CD4-positive, alpha-beta T cell treated with Interleukin-17A for 4 hours (primary cell): Measurements from ENCODE around the gene WBP1.
"Not testable (repeated sequence)": the region's sequence is repeated elsewhere in the genome, so short reads cannot be mapped to it uniquely, and the experiment has no call there.

Experiments used
- DNase-seq: peaks from one replicate; pipeline ENCODE4 v3.0.0-alpha.2; 2020; ENCODE audit warnings: mixed read lengths

WBP1 gene

DNA sequence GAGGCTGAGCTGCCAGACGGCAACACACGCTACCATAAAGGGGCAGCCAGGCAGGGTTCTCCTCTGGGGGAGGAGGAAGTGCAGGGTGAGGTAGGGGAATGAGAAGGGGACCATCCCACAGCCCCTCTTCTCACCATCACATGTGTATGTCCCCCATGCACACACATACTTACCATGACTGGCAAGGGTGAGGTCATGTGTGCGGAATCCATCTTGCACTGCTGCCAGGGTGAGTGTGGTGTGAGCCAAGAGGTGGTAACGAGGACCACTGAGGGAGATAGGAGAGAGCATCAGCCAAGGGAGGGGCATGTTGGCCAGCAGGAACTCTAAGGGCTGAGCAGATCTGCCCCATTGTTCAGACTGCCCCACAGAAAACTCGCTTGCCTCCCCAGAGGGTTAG lies 29.6 kb upstream of the WBP1 start:
- no peak for DNase-seq

- DNase-seq: no peak
Measured at GRCh38 chr2:74429487-74430451, 28.5 kb upstream of the WBP1 start.

DNA sequence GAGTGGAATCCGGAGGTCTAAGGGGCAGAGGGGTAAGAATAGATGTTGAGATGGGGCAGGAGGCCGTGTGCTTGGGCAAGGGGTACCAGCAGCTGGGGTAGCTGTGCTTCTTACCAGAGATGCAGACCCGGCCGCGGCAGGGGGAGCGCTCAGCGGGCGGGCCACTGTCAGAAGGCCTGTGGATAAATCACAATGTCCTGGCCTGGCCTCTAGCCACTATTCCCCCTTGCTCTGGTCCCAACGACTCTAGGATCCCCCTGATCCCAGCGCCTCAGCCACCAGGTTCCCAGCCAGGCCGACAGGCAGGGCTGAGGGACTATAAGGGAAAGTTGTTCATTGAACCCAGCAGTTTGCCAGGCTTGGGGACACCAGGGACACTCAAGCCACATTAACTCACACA lies 27.7 kb upstream of the WBP1 start:
- no peak for DNase-seq

DNA sequence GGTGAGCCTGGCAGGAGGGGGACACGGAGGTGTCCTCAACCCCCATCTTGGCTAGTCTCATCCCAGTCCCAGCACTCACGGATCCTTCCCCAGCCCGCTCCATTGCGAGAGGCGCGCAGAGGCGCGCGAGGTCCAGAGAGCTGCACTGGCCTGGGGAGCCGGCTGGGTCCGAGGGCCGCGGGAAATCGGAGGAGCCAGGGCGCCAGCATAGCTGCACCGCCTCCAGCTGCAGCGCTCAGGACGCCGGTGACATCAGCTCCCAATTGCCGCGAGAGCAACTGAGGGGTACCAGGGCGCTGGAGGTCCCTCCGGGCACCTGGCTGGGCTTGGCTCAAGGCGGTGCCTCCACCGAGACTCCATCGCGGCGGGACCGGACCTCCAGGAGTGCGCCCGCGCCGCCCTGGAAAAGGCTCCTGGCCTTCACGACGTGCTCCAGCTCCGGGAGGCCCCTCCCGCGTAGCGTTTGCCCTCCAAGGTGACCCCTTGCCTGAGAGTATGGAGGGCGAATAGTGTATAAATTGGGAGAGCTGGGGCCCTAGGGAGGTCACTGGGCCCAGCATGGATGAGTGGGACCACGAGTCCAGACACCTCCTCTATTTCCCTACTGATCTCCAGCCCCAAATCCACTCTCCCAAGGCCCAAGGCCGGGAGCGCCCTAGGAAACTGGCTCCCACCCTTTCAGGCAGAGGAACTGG lies 22.0 kb upstream of the WBP1 start:
- no peak for DNase-seq

- DNase-seq: no peak
Measured at GRCh38 chr2:74436848-74437695, 21.2 kb upstream of the WBP1 start.

GRCh38 chr2:74438248-74438647 lies 20.0 kb upstream of the WBP1 start:
- DNase-seq: no peak

DNA sequence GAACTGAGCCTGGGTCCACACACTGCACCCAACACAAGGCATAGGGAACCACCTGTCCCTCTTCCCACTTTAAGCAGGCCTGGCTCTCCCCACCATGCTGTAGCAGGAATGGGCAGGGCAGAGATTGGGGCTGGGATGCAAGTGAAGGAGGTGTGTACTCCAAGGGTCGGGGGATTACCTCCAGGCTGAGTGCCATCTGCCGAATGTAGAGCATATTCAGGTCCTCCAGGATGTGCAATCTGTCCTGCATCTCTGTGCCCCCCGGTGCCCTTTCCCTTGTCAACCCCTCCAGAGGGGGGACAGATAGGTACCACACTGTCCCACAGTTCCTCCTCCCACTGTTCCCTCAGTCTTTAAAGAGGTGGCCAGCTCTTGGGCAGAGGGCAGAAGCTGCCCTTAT lies 18.9 kb upstream of the WBP1 start:
- DNase-seq: no peak

- DNase-seq: no peak
Measured at GRCh38 chr2:74439803-74440377, 18.3 kb upstream of the WBP1 start.

DNA sequence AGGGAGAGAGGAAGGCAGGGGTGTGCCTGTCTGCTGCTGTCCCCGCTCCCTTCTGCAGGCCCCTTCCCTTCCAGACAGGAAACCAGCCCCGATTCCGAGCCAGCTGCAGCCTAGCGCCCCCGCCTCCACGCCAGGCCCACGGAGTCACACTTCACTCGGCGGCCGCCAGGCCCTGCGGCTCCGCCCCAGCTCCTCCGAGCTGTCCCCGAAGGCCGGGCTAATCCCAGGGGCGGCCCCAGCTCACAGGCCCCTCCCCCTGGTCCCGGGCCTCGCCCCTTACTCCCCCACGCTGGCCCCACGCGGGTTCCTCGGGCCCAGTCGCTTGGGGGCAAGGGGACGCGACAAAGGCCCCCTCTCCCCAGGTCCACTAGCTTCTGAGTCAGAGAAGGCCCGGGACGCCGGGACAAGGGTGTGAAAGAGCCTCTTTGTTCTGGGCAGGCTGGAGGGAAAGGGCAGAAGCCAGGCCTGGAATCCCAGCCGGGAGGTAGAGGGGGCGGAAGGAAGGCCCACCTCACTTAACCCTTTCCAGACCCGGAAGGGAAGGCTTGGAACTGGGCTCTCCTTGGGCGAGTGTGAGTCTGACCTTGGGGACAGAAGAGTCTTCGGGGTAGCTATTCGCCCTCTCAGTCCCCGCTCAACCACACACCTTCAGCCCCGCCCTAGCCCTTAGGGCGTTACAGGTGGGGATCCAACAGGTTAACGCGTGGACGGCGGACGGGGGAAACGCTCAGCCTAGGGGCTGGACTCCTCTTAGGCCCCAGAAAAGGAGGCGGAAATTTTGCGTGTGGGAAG lies 17.7 kb upstream of the WBP1 start:
- DNase-seq: peak; percentile 56

DNA sequence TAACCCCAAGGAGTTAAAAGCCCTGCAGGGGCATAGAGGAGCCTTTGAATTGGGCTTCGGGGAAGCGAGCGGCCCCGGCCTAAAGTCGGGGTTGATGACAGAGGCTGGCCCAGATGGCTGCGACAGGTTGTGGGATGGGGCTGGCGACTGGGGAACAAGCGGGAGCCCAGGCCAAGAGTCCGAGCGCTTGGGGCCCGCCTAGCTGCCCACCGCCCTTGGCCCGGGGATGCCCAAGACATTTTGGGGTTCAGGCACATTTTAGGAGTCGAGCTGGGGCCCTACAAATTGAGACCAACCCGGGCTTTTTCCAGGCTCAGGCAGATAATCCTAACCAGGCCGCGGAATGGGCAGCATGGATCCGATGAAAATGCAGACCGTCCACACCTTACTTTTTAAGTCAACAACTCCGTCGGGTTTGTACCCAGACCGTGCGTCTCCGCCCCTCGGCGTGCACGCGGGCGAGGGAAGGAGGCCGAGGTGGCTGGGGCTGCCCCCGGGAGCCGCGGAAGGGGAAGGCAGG lies 17.0 kb upstream of the WBP1 start:
- no peak for DNase-seq

DNA sequence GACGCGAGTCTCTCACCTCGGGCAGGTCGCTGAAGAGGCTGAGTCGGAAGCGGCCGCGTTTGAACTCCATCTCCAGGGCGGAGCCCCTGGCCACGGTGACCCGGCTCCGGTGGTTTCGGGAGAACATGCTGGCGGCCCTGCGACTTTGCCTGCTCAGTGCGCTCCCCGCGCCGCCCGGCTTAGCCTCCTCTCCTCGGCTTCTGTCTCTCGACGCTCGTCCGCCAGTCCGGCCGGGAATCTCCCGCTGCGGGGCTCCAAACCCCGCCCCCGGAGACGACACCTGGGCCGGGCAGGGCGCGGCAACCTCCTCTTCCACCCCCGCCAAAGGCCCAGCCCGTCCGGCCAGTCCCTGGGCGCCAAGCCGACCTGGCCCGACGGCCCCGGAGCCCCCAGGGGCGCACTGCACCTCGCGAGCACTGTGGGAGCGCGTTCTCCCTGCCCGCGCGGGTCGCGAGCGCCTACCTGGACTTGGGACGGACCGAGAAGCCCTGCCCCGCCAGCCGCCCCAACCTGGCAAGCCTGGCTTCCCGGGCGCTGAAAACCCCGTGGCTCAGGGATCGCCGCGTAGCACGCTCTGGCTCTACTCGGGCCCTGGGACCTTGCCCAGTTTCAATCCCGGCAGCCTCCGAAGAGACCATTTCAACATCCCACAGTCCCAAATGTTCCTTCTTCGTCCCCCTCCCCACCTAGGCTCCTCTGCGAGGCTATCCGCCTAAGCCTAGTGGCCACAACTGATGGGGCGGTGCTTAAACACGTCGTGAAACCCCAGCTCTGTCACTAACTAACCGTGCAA lies 16.4 kb upstream of the WBP1 start, which contains the start of gene RTKN:
RTKN (minus strand) TSS at position 248 of the 793 bp plus-strand sequence; CDS start at position 127, 121 bp downstream.
- peak; percentile 34 for DNase-seq

DNA sequence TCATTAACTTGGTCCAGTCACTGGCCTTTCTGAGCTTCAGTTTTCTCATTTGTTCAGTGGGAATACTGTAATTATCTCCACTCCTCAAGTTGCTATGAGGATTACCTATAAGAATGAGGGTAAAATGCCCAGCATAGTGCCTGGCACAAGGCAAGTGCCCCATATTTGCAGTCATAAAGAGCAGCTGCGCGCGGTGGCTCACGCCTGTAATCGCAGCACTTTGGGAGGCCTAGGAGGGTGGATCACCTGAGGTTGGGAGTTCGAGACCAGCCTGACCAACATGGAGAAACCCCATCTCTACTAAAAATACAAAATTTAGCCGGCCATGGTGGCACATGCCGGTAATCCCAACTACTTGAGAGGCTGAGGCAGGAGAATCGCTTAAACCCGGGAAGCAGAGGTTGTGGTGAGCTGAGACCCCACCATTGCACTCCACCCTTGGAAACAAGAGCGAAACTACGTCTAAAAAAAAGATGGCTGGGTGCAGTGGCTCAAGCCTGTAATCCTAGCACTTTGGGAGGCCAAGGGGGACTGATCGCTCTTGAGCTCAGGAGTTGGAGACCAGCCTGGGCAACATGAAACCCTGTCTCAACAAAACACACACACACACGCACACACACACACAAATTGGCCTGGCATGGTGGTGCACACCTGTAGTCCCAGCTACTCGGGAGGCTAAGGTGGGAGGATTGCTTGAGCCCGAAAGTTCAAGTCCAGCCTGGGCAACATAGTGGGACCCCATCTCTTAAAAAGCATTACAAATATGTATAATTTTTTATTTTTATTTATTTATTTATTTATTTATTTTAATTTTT lies 15.5 kb upstream of the WBP1 start:
- DNase-seq: not testable (repeated sequence)

DNA sequence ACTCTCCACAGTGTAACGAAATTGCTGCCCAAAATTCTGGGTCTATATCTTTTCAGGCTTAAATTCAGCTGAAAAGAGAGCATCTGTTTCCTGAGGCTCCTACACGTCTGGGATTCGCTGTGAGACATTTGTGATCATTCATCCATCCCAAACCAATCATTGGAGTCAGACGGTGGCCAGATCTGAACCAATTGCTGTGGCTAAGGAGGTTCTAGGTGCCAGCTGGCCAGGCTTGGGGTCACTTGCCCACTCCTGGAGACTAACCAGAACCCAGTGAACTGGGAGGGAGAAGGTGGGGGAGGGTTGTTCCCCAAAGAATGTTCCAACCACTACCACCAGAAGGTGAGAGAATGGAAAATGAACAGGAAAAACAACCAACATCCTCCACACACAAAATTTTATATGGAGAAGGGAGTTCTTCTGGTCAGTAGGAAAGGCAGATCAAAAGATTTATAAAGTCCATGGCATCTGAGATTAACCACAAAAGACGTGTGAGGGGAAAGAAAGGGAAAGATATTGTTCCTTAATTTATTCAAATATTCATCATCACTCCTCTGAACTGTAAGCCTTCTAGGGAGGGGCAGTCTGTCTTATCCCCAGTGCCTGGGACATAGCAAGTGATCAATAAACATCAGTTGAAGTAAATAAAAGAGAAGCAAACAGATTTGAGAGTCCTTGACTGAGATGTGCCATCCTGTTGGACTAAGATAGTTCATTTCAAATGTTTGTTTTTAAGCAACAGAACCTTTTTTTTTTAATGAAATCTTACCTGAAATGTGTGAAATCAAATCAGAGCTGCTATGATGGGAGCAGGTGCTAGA lies 13.5 kb upstream of the WBP1 start:
- no peak for DNase-seq

GRCh38 chr2:74447230-74447999 lies 10.8 kb upstream of the WBP1 start:
- DNase-seq: no peak

DNA sequence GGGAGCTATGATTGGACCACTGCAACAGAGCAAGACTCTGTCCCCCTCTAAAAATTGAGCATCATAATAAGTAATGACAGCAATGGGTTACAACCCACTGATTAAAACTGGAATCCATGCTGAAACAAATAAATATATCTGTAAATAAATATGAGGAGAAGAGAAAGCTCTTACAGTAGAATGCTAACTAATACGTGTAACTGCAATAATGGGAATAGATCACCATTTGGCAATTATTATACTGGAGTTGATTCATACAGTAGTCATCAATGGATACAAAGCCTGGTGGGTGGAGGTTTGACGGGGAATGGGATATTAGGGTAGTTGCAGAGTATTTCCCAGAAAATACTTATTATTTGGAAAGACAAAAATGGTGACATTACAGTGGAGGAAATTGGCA lies 9.5 kb upstream of the WBP1 start:
- DNase-seq: no peak

GRCh38 chr2:74450570-74451190 lies 7.6 kb upstream of the WBP1 start:
- no peak for DNase-seq
